ENCODE measurements around the gene MBNL3.

MBNL3 gene

GRCh38 chrX:132393485-132393884 lies 95.4 kb downstream of the MBNL3 start:
- H4K20me1 ChIP-seq (ENCODE audit: low read depth, low read length) = no peaks in the 10 kb centered on the region
- no peak overlapping the region for H2AFZ ChIP-seq (ENCODE audit: low read depth, low read length, severe bottlenecking)
- H3K9ac ChIP-seq (ENCODE audit: low read length) = no peak overlapping the region
- H3K4me3 ChIP-seq (ENCODE audit: insufficient read depth, low read length, poor library complexity, severe bottlenecking) = no peak overlapping the region
- H3K9me2 ChIP-seq (replicated peaks; ENCODE audit: insufficient read depth, low read length) = no peaks in the 10 kb centered on the region
- no peak for TF ChIP-seq EZH2phosphoT487 (conservative IDR thresholded peaks at IDR 0.05; ENCODE audit: low read length)
- TF ChIP-seq CTCF (IDR thresholded peaks at IDR 0.05; ENCODE audit: insufficient read depth, low read length, poor library complexity, severe bottlenecking) = no peak
- H3F3A ChIP-seq (ENCODE audit: insufficient read depth) = no peaks in the 10 kb centered on the region
- H3K4me2 ChIP-seq (ENCODE audit: low read depth, low read length, poor library complexity, severe bottlenecking) = no peak overlapping the region
- H3K27me3 ChIP-seq (ENCODE audit: low read length) = no peaks in the 10 kb centered on the region
- no peaks in the 10 kb centered on the region for H3K79me2 ChIP-seq (ENCODE audit: insufficient read depth, low read length)
- H3K36me3 ChIP-seq (ENCODE audit: low read length) = no peaks in the 10 kb centered on the region
- H3K9me3 ChIP-seq (ENCODE audit: insufficient read depth, low read length) = no peaks in the 10 kb centered on the region
- H3K27ac ChIP-seq (ENCODE audit: low read depth, low read length) = no peak overlapping the region

- Histone ChIP-seq H3F3A (ENCODE audit: insufficient read depth) (no peaks in the 10 kb centered on the region), H3K9ac (ENCODE audit: low read length) (no peak overlapping the region), H3K79me2 (ENCODE audit: insufficient read depth, low read length) (no peaks in the 10 kb centered on the region), H3K9me3 (ENCODE audit: insufficient read depth, low read length) (no peaks in the 10 kb centered on the region), H3K4me3 (ENCODE audit: insufficient read depth, low read length, poor library complexity, severe bottlenecking) (no peak overlapping the region), H4K20me1 (ENCODE audit: low read depth, low read length) (no peaks in the 10 kb centered on the region), H2AFZ (ENCODE audit: low read depth, low read length, severe bottlenecking) (no peak overlapping the region), H3K27ac (ENCODE audit: low read depth, low read length) (no peak overlapping the region), H3K36me3 (ENCODE audit: low read length) (no peaks in the 10 kb centered on the region), H3K9me2 (replicated peaks; ENCODE audit: insufficient read depth, low read length) (no peaks in the 10 kb centered on the region), H3K27me3 (ENCODE audit: low read length) (no peaks in the 10 kb centered on the region), H3K4me2 (ENCODE audit: low read depth, low read length, poor library complexity, severe bottlenecking) (no peak overlapping the region)
- TF ChIP-seq EZH2phosphoT487 (conservative IDR thresholded peaks at IDR 0.05; ENCODE audit: low read length) = no peak
- no peak for TF ChIP-seq CTCF (IDR thresholded peaks at IDR 0.05; ENCODE audit: insufficient read depth, low read length, poor library complexity, severe bottlenecking)
These were observed 95.8 kb downstream of the MBNL3 start for GRCh38 chrX:132393085-132393484.

GRCh38 chrX:132390792-132391191 lies 98.0 kb downstream of the MBNL3 start:
- H3K36me3 ChIP-seq (ENCODE audit: low read length) = no peaks in the 10 kb centered on the region
- H3K9me3 ChIP-seq (ENCODE audit: insufficient read depth, low read length) = no peaks in the 10 kb centered on the region
- H3K9ac ChIP-seq (ENCODE audit: low read length) = no peak overlapping the region
- H3K9me2 ChIP-seq (replicated peaks; ENCODE audit: insufficient read depth, low read length) = no peaks in the 10 kb centered on the region
- H3K4me3 ChIP-seq (ENCODE audit: insufficient read depth, low read length, poor library complexity, severe bottlenecking) = no peak overlapping the region
- H3F3A ChIP-seq (ENCODE audit: insufficient read depth) = no peaks in the 10 kb centered on the region
- H3K27ac ChIP-seq (ENCODE audit: low read depth, low read length) = no peak overlapping the region
- TF ChIP-seq EZH2phosphoT487 (conservative IDR thresholded peaks at IDR 0.05; ENCODE audit: low read length) = no peak
- no peak for TF ChIP-seq CTCF (IDR thresholded peaks at IDR 0.05; ENCODE audit: insufficient read depth, low read length, poor library complexity, severe bottlenecking)
- H3K4me2 ChIP-seq (ENCODE audit: low read depth, low read length, poor library complexity, severe bottlenecking) = no peak overlapping the region
- H2AFZ ChIP-seq (ENCODE audit: low read depth, low read length, severe bottlenecking) = no peak overlapping the region
- H3K27me3 ChIP-seq (ENCODE audit: low read length) = no peaks in the 10 kb centered on the region
- no peaks in the 10 kb centered on the region for H3K79me2 ChIP-seq (ENCODE audit: insufficient read depth, low read length)
- H4K20me1 ChIP-seq (ENCODE audit: low read depth, low read length) = no peaks in the 10 kb centered on the region

Measured in SU-DHL-6 (cell line).